ENCODE results near the gene GPN3.
A peak's percentile ranks its signal among the peaks of the same experiment; 100 is the strongest.

DNA sequence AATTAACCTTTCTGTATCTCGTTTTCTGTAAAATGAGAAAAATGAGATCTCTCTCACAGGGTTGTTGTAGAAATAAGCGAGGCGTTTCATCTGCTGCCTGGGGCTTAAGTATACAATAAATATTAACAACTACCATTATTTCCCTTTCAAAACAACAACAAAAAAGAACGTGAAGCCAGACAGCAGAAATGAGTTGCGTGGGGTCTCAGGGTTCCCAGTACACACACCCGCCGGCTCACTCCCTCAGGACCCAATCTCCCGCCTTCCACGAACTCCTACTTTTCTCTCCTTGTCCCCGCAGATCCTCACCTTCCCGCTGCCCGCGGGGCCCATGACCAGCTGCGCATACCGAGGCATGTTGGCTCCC lies 227 bp downstream of the GPN3 start:
- no peak for TF ChIP-seq CTCF (IDR thresholded peaks at IDR 0.05)
- peak in 1 of 2 donors; percentile 48 for TF ChIP-seq POLR2A (IDR thresholded peaks at IDR 0.05)
